LoVo (cell line): ENCODE results near the gene SETX.

Experiments
- DNase-seq: peaks from one replicate; pipeline ENCODE4 v3.0.0-alpha.2; 2016; ENCODE audit warnings: low spot score

The SETX gene

DNA sequence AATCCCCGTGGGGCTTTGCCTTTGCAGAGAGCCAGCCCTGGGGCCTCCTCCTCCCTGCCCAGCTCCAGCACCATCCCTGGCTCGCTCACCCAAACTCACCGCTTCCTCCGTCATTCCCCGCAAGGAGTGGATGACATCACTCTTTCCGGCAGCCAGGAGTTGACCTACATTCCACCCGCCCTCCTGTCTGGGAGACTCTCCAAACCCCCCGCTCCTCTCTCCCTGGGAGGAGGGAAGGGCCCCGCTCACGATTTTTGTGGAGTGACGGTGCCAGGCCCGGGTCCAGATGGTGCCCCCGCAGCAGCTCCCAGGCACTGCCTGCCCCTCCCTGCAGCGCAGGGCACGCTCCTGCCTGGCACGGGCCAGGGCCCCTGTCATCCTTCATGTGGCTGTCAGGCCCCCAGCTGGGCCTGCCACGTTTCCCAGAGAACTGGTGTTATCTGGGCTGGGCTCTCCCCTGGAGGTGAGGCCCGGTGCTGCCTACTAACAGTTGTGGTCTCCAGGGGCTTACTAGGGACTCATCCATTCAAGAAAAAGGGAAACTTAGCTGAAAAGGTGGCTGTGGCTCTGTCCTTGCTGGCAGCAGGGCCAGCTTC lies 140.7 kb downstream of the SETX start:
- peak; percentile 21 for DNase-seq

- DNase-seq: no peak
These were observed 143.2 kb downstream of the SETX start for GRCh38 chr9:132211570-132211969.
